ENCODE measurements around the gene USHBP1.

The USHBP1 gene

DNA sequence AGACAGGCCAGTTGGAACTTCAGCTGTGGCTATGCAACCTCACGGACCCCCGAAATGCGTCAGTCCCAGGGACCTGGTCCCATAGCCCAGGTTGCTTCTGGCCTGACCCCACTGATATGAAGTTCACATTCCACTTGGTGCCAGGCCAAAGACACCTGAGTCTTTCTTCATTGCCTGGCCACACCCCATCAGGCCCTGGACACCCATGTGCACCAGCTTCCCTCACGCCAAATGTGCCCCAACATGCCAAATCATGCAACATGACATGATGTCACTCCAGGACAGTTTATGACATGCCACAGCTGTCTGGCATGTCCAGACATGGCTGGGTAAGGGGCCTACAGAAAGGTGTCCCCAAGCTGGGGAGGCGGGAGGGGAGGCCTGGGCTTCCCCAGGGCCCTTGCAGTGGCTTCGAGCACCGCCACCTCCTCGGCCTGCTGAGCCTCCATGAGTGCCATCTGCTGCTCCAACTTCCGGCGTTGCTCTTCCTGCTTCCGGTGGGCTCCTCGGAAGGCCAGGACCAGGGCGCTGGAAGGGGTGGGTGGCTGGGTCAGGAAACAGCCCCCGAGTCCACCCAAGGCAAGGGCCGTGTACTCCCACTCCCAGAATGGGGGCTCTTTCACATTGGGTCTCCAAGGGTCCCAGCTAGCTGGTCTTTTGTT, 14.5 kb downstream of the USHBP1 start:
- H3K4me3 ChIP-seq = no peak overlapping the region
- peaks cover 16 to 42% (median 29%) of the 10 kb centered on the region in 10 experiments for H3K4me1 ChIP-seq
- H3K9me3 ChIP-seq (replicated peaks in 1 of 11) = no peaks in the 10 kb centered on the region
- no peaks in the 10 kb centered on the region for H3K27me3 ChIP-seq
- TF ChIP-seq Cebpa-rat (IDR thresholded peaks at IDR 0.05) = no peak
- no peak overlapping the region; a peak in 2 of 22 replicates for H3K27ac ChIP-seq
- no peaks in the 10 kb centered on the region for H3K36me3 ChIP-seq
- no peak overlapping the region; a peak in 1 of 22 replicates for H3K4me2 ChIP-seq
- H3K9ac ChIP-seq = no peak overlapping the region
- H4K20me1 ChIP-seq = peaks cover 0 to 2% (median 0%) of the 10 kb centered on the region in 11 experiments; a peak in 5 of 22 replicates

DNA sequence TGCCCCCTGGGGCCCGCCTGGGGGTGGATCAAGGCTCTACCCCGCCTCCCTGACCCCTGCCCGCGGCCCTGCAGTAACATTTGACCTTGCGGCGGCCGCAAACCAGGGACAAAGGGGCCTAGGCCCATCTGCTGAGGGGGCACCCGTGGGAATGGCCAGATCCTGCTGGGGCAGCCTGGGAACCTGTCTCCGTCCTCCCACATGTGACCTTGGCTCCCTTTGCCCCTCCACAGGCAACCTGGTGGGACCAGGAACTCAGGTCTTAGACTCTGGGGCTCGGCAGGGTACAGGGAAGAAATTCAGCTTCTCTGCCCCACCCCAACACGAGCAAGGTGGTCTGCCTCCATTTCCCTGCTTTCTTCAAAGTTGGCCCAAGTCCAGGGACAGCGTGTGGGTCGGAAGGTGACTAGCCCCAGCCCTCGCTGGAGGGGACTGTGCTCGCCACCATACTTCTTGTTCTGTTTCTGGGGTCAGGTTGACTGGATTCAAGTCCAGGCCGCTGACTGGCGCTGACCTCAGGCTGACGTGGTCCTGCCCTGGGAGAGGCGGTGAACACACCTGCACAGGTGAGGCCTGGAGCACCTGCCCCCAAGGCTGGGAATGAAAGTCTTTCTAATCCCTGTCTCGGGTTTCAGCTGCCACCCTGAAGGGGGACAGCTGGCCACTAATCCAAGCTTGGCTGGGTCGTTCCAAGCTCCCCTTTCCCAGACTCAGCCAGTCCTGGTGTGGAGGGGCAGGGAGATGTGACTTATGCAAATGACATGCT, 16.4 kb downstream of the USHBP1 start:
- H3K4me3 ChIP-seq = no peak overlapping the region
- no peak for TF ChIP-seq Cebpa-rat (IDR thresholded peaks at IDR 0.05)
- peaks cover 22 to 45% (median 37%) of the 10 kb centered on the region in 10 experiments for H3K4me1 ChIP-seq
- H3K9ac ChIP-seq = peak overlapping the region in 2 of 11 experiments; percentile 8 to 17; a peak in 1 of 22 replicates
- H3K4me2 ChIP-seq = peak overlapping the region in 8 of 11 experiments; percentile 15 to 97 (median 92); a peak in 11 of 22 replicates
- no peaks in the 10 kb centered on the region for H3K27me3 ChIP-seq
- no peaks in the 10 kb centered on the region for H3K36me3 ChIP-seq
- H4K20me1 ChIP-seq = peaks cover 0 to 19% (median 8%) of the 10 kb centered on the region in 11 experiments; a peak in 18 of 22 replicates
- peak overlapping the region in 4 of 11 experiments; percentile 2 to 91 (median 50); a peak in 4 of 22 replicates for H3K27ac ChIP-seq
- no peaks in the 10 kb centered on the region for H3K9me3 ChIP-seq (replicated peaks in 1 of 11)

DNA sequence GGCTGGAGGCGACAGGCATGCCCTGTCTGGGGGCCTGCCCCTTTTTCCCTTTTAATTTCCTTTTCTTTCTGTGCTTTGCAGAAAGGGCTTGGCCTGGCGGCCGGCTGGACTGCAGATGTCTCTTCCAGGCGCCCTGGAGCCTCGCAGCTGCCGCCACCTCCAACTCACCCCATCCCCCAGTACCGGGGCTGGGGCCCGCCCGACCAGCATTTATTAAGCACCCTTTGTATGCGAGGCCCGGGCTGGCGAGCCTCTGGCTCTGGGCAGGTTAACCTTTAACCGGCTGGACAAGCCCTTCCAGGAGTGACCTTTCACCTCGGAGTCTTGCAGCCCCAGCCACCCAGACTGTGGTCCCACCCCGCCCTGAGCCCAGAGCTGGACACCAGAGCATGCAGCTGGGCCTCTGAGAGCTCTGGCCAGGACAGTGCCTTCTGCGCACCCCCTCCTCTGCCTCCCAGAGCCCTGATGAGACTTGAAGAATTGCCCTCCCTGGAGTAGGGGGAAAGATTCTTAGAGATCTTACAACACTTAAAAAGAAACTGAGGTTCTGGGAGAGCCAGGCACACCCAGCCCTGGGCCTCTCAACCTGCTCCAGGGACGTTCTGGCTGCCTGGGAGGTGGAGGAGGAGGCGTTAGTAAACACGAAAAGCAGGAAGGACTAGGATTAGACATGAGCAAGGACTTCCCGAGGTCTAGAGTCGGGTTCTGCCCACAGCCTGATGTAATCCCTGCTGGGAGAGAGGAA, 17.7 kb downstream of the USHBP1 start:
- Histone ChIP-seq H3K4me1 (peaks cover 35 to 57% (median 49%) of the 10 kb centered on the region in 10 experiments), H3K27ac (peak overlapping the region; percentile 78 to 92 (median 88); a peak in 21 of 22 replicates), H3K4me3 (peak overlapping the region; percentile 43 to 94 (median 62)), H3K36me3 (no peaks in the 10 kb centered on the region), H3K4me2 (peak overlapping the region; percentile 76 to 97 (median 93)), H3K9me3 (replicated peaks in 1 of 11) (no peaks in the 10 kb centered on the region), H3K27me3 (no peaks in the 10 kb centered on the region), H3K9ac (peak overlapping the region; percentile 80 to 88 (median 85); a peak in 21 of 22 replicates), H4K20me1 (peaks cover 6 to 33% (median 21%) of the 10 kb centered on the region in 11 experiments; a peak in 20 of 22 replicates)
- no peak for TF ChIP-seq Cebpa-rat (IDR thresholded peaks at IDR 0.05)

DNA sequence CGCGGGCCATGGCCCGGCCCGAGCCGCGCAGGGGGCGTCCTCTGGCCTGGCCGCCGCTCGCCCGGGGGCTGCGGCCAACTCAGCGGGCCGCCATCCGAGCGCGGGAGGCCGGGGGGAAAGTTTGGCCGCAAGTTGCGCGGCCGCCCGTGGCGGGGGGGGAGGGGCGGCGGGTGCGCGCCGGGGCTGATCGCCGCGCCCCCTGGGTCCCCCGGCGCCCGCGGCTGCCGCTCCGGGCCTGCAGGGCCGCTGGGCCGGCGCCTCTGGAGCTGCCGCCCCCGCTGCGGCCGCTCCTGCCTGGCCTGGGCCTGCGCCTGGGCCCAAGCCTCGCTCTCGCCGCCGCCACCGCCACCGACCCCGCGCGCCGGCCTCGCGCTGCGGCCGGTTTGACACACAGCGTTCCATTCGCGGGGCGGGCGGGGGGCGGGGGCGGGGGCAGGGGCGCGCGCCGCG, 19.0 kb downstream of the USHBP1 start, which contains the start of gene NR2F6:
Gene NR2F6 (minus strand): TSS at position 385 of the 450 bp plus-strand sequence. CDS start 699 bp downstream, outside the sequence.
- H3K4me3 ChIP-seq = peak within 1 kb of the TSS; percentile 79 to 98 (median 90)
- peaks cover 37 to 68% (median 55%) of the 10 kb centered on the region in 10 experiments for H3K4me1 ChIP-seq
- no peak for TF ChIP-seq Cebpa-rat (IDR thresholded peaks at IDR 0.05)
- H3K9me3 ChIP-seq (replicated peaks in 1 of 11) = no peaks in the 10 kb centered on the region
- peaks cover 0 to 10% (median 3%) of the 10 kb centered on the region in 11 experiments; a peak in 10 of 22 replicates for H3K36me3 ChIP-seq
- peak within 1 kb of the TSS; percentile 84 to 91 (median 87) for H3K9ac ChIP-seq
- H4K20me1 ChIP-seq = peaks cover 18 to 46% (median 34%) of the 10 kb centered on the region in 11 experiments; a peak in 21 of 22 replicates
- peak within 1 kb of the TSS; percentile 93 to 100 (median 99) for H3K4me2 ChIP-seq
- H3K27ac ChIP-seq = peak within 1 kb of the TSS; percentile 78 to 92 (median 88)
- H3K27me3 ChIP-seq = no peaks in the 10 kb centered on the region

DNA sequence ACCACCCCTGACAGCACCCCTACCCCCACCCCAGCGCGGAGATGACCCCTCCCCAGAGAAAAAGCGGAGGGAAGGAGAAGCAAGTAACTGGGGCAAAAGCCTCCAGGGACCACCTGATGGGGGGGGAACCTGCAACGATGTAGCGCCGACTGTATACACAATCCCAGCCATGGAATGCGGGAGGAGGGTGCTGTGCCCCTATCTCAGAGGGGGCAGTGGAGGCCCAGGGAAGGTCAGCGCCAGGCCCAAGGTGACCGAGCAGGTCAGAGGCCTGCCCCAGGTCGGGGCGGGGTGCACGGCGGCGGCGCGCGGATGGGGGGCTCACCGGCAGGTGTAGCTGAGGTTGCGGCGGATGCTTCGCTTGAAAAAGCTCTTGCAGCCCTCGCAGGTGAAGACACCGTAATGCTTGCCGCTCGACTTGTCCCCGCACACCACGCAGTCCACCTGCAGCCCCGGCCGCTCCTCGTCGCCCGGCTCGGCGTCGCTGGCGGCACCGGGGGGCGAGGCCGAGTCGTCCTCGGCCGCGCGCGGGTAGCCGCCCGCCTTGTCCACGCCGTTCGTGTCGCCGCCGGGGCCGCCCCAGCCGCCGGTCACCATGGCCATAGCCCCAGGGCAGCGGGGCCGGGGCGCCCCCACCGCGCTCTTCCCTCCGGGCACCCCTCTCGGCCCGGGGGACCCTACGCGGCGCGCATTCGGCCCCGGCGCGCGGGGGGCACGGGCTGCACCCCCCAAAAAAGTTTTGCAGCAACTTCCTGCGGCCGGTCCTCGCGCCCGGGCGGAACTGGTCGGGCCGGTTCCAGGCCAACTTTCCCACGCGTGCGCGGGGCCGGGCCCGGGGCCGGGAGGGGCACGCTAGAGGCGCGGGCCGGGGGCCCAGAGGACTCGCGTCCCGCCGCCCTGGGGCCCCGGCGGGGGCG, 19.7 kb downstream of the USHBP1 start:
- TF ChIP-seq Cebpa-rat (IDR thresholded peaks at IDR 0.05) = no peak
- no peaks in the 10 kb centered on the region for H3K27me3 ChIP-seq

DNA sequence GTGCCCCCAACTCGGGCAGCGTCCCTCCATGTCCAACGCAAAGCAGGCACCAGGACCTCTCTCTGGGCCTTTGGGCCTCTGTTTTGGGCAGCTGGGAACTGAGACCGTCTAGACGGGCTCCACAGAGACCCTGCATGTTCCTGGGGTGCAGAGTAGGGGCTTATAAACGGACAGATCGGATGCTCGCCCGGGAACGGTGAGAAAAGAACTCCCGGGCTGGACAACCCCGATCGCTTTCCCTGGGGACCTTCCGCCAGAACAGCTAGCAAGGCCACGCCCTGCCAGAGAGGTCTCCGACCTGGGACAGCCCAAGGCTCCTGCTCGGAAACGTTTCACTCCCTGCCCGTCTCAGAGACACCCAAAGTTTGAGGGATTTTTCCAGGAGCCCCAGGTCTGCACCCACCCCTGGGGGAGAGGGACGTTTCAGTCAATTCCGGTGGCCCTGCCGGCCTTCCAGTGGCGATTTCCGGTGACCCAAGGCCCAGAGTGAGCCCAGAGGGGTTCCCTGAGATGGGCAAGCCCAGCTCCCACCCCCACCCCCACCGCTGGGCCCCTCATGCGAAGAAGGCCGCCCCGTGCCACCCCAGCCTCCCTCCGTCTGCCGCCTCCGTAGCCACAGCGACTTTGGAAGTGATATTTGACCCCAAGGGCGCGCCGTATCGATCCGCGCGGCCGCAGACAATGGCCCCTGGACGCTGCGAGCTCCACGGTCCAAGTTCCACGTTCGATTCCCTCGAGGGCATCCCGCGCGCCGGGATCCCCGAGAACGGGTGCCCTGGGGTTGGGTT, 20.5 kb downstream of the USHBP1 start:
- H3K9ac ChIP-seq = peak overlapping the region; percentile 83 to 91 (median 87)
- H3K4me3 ChIP-seq = peak overlapping the region; percentile 79 to 98 (median 90)
- H3K4me2 ChIP-seq = peak overlapping the region; percentile 93 to 100 (median 99)
- no peaks in the 10 kb centered on the region for H3K27me3 ChIP-seq
- peaks cover 37 to 64% (median 53%) of the 10 kb centered on the region in 10 experiments for H3K4me1 ChIP-seq
- H3K9me3 ChIP-seq (replicated peaks in 1 of 11) = no peaks in the 10 kb centered on the region
- peaks cover 22 to 55% (median 41%) of the 10 kb centered on the region in 11 experiments; a peak in 21 of 22 replicates for H4K20me1 ChIP-seq
- TF ChIP-seq Cebpa-rat (IDR thresholded peaks at IDR 0.05) = no peak
- H3K27ac ChIP-seq = peak overlapping the region; percentile 53 to 92 (median 80); a peak in 18 of 22 replicates
- H3K36me3 ChIP-seq = peaks cover 0 to 23% (median 16%) of the 10 kb centered on the region in 11 experiments; a peak in 10 of 22 replicates

More for the DNA sequence above, 19.7 kb downstream of the USHBP1 start:
- peaks cover 37 to 66% (median 55%) of the 10 kb centered on the region in 10 experiments for H3K4me1 ChIP-seq
- H3K4me2 ChIP-seq = peak overlapping the region; percentile 93 to 100 (median 99)
- no peaks in the 10 kb centered on the region for H3K9me3 ChIP-seq (replicated peaks in 1 of 11)
- peaks cover 0 to 17% (median 10%) of the 10 kb centered on the region in 11 experiments; a peak in 10 of 22 replicates for H3K36me3 ChIP-seq
- peak overlapping the region; percentile 83 to 91 (median 87) for H3K9ac ChIP-seq
- H3K27ac ChIP-seq = peak overlapping the region; percentile 53 to 92 (median 80)
- H4K20me1 ChIP-seq = peaks cover 22 to 53% (median 40%) of the 10 kb centered on the region in 11 experiments; a peak in 21 of 22 replicates
- H3K4me3 ChIP-seq = peak overlapping the region; percentile 79 to 98 (median 90)

All from BLaER1 treated with 17β-estradiol and CSF1 and Interleukin-3, amounts not matched to agents 10 nM and 100 nM (cell line).